ENCODE data around the gene HDAC7. TPM values are rescaled to one million over a fixed set of nuclear protein-coding genes. Genes with fewer than 3 reads are reported as not detected.

The HDAC7 gene
- total RNA-seq, 1 experiment from 2014 or later = 71.2 TPM

DNA sequence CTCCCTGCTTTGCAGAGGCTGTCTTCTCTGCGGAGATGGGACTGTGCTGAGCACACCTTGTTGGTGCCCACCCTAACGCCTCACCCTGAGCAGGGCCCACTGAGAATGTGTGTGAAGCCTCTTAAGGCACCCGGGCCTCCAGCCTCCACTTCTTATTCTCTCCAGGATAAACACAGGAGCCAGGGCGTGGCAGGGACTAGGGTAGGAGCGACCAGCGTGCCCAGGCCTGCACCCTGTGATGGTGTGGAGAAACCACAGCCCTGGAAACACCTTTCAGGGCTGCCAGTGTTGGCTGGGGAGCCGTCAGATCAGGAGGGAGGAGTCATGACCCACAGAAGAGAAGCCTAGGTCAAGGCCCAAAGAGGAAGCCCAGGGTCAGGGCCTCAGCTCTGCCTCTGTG is 43.8 kb upstream of the HDAC7 start:
- intact Hi-C loops (cut with micrococcal nuclease; ENCODE audit: unreplicated experiment) = no loop called here
- no peak for DNase-seq
- Mint-ChIP-seq H3K4me1 (ENCODE audit: low read depth, unreplicated experiment) (no peaks in the 10 kb centered on the region), H3K36me3 (ENCODE audit: insufficient read depth, unreplicated experiment) (peaks cover 5% of the 10 kb centered on the region), H3K9me3 (ENCODE audit: unreplicated experiment) (no peaks in the 10 kb centered on the region), H3K27ac (ENCODE audit: unreplicated experiment) (no peak overlapping the region), H3K27me3 (ENCODE audit: insufficient read depth, unreplicated experiment) (no peaks in the 10 kb centered on the region), H3K4me3 (ENCODE audit: unreplicated experiment) (no peak overlapping the region)
- Histone ChIP-seq H3K27me3 (replicated peaks; ENCODE audit: control insufficient read depth, insufficient read depth, low read length) (no peaks in the 10 kb centered on the region), H3K4me3 (ENCODE audit: low read depth, low read length) (no peak overlapping the region), H3K4me1 (no peaks in the 10 kb centered on the region; the same call in 1 of the 2 replicates), H3K36me3 (ENCODE audit: control insufficient read depth, insufficient read depth, low read length) (no peaks in the 10 kb centered on the region), H3K9me3 (no peaks in the 10 kb centered on the region)
- BruUV-seq (replicated peaks) = no TSS peak
- TF ChIP-seq, protein P1, sequence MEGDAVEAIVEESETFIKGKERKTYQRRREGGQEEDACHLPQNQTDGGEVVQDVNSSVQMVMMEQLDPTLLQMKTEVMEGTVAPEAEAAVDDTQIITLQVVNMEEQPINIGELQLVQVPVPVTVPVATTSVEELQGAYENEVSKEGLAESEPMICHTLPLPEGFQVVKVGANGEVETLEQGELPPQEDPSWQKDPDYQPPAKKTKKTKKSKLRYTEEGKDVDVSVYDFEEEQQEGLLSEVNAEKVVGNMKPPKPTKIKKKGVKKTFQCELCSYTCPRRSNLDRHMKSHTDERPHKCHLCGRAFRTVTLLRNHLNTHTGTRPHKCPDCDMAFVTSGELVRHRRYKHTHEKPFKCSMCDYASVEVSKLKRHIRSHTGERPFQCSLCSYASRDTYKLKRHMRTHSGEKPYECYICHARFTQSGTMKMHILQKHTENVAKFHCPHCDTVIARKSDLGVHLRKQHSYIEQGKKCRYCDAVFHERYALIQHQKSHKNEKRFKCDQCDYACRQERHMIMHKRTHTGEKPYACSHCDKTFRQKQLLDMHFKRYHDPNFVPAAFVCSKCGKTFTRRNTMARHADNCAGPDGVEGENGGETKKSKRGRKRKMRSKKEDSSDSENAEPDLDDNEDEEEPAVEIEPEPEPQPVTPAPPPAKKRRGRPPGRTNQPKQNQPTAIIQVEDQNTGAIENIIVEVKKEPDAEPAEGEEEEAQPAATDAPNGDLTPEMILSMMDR (IDR thresholded peaks at IDR 0.05; ENCODE audit: insufficient read depth in 1 of 2, low read depth in 1 of 2, low read length in 1 of 2, severe bottlenecking in 1 of 2, unreplicated experiment in 1 of 2) = no peak
- ChIA-PET POLR2A (no interaction called here), CTCF (no interaction called here)

DNA sequence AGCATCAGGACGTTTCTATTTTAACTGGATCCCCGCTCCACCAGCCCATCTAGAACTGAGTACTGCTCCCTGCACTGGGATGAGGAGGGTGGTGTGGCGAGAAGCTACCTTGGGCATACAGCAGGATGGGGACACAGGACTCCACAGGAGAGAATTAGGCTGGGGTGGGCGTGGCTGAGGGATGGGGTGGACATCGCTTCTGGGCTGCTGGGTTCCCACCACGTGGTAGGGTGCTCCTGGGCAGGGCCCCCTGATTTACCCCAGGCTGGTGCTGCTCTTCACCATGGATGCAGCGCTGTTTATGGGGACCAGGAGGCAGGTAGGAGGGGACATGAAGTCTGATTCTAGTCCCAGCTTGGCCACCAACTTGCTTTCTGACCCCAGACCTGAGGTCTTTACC is 43.2 kb upstream of the HDAC7 start:
- Mint-ChIP-seq H3K4me1 (ENCODE audit: low read depth, unreplicated experiment) (no peaks in the 10 kb centered on the region), H3K4me3 (ENCODE audit: unreplicated experiment) (no peak overlapping the region), H3K9me3 (ENCODE audit: unreplicated experiment) (no peaks in the 10 kb centered on the region), H3K27ac (ENCODE audit: unreplicated experiment) (no peak overlapping the region), H3K36me3 (ENCODE audit: insufficient read depth, unreplicated experiment) (peaks cover 5% of the 10 kb centered on the region), H3K27me3 (ENCODE audit: insufficient read depth, unreplicated experiment) (no peaks in the 10 kb centered on the region)
- intact Hi-C loops (cut with micrococcal nuclease; ENCODE audit: unreplicated experiment) = no loop called here
- CTCF ChIA-PET = no interaction called here
- POLR2A ChIA-PET = no interaction called here
- no peaks in the 10 kb centered on the region for H3K9me3 ChIP-seq
- H3K4me3 ChIP-seq (ENCODE audit: low read depth, low read length) = no peak overlapping the region
- H3K27me3 ChIP-seq (replicated peaks; ENCODE audit: control insufficient read depth, insufficient read depth, low read length) = no peaks in the 10 kb centered on the region
- no peak for DNase-seq
- TF ChIP-seq, protein P1 (IDR thresholded peaks at IDR 0.05; ENCODE audit: insufficient read depth in 1 of 2, low read depth in 1 of 2, low read length in 1 of 2, severe bottlenecking in 1 of 2, unreplicated experiment in 1 of 2) = no peak
- BruUV-seq (replicated peaks) = no TSS peak
- H3K36me3 ChIP-seq (ENCODE audit: control insufficient read depth, insufficient read depth, low read length) = no peaks in the 10 kb centered on the region
- H3K4me1 ChIP-seq = no peaks in the 10 kb centered on the region; the same call in 1 of the 2 replicates

DNA sequence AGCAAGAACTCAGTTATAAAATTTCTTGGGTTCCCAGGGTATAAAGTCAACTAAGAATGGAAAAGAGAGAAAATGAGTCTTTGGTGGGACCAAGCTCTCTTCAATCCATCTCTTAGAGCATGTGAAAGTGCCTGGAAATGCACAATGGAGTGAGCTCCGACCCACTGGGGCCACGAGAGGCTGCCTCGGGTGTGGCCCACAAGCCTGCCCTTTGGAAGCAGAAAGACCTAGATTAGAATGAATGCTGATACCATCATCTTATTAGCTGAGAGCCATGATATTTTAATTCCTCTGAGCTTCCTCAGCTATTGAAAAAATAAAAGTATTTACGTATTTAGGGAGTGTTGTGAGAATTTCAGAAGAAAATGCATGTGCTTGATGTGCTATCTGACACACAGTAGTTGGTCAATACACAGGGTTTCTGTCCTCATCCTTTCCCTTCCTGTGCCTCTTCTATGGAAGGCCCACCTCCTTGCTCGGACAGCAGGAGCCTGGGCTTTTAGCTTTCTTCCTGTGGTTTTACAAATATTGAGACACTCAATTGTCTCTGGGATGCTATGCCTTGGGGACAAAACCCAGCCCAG is 42.6 kb upstream of the HDAC7 start:
- DNase-seq = no peak
- Histone ChIP-seq H3K4me3 (ENCODE audit: low read depth, low read length) (no peak overlapping the region), H3K9me3 (no peaks in the 10 kb centered on the region), H3K27me3 (replicated peaks; ENCODE audit: control insufficient read depth, insufficient read depth, low read length) (no peaks in the 10 kb centered on the region), H3K4me1 (no peaks in the 10 kb centered on the region; the same call in 1 of the 2 replicates), H3K36me3 (ENCODE audit: control insufficient read depth, insufficient read depth, low read length) (no peaks in the 10 kb centered on the region)
- POLR2A ChIA-PET = no interaction called here
- Mint-ChIP-seq H3K27ac (ENCODE audit: unreplicated experiment) (no peak overlapping the region), H3K4me3 (ENCODE audit: unreplicated experiment) (no peak overlapping the region), H3K27me3 (ENCODE audit: insufficient read depth, unreplicated experiment) (no peaks in the 10 kb centered on the region), H3K36me3 (ENCODE audit: insufficient read depth, unreplicated experiment) (peaks cover 5% of the 10 kb centered on the region), H3K9me3 (ENCODE audit: unreplicated experiment) (no peaks in the 10 kb centered on the region), H3K4me1 (ENCODE audit: low read depth, unreplicated experiment) (no peaks in the 10 kb centered on the region)
- intact Hi-C loops (cut with micrococcal nuclease; ENCODE audit: unreplicated experiment) = no loop called here
- TF ChIP-seq, protein P1 (IDR thresholded peaks at IDR 0.05; ENCODE audit: insufficient read depth in 1 of 2, low read depth in 1 of 2, low read length in 1 of 2, severe bottlenecking in 1 of 2, unreplicated experiment in 1 of 2) = no peak
- CTCF ChIA-PET = no interaction called here
- no TSS peak for BruUV-seq (replicated peaks)

All from Caco-2 (cell line).